GM19240 (cell line): ENCODE results near the gene CDC20.
A peak's percentile ranks its signal among the peaks of the same experiment; 100 is the strongest.
"Not testable (repeated sequence)": the region's sequence is repeated elsewhere in the genome, so short reads cannot be mapped to it uniquely, and the experiment has no call there.

Experiments
- DNase-seq: peaks from one replicate; pipeline ENCODE4 v3.0.0; 2011; ENCODE audit warnings: low spot score; ENCODE audit not compliant: insufficient read length

The CDC20 gene

GRCh38 chr1:43357251-43357650 lies 1.5 kb upstream of the CDC20 start:
- DNase-seq, result no peak

- DNase-seq, result no peak
Observed at GRCh38 chr1:43358121-43358745, 548 bp upstream of the CDC20 start.

DNA sequence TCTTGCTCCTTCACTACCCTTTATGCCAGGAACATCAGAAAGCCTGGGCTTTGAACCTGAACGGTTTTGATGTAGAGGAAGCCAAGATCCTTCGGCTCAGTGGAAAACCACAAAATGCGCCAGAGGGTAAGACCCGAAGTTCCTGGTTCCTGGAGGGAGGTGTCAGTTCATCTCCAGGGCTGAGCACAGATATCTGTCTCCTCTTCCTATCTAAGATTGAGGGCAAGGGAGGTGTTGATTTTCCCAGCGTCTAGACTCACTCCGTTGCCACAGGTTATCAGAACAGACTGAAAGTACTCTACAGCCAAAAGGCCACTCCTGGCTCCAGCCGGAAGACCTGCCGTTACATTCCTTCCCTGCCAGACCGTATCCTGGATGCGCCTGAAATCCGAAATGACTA lies 915 bp downstream of the CDC20 start:
- DNase-seq, result no peak

- no peak for DNase-seq
Observed at GRCh38 chr1:43360616-43361015, 1.8 kb downstream of the CDC20 start.

GRCh38 chr1:43363283-43363934 lies 4.6 kb downstream of the CDC20 start:
- no peak for DNase-seq

DNA sequence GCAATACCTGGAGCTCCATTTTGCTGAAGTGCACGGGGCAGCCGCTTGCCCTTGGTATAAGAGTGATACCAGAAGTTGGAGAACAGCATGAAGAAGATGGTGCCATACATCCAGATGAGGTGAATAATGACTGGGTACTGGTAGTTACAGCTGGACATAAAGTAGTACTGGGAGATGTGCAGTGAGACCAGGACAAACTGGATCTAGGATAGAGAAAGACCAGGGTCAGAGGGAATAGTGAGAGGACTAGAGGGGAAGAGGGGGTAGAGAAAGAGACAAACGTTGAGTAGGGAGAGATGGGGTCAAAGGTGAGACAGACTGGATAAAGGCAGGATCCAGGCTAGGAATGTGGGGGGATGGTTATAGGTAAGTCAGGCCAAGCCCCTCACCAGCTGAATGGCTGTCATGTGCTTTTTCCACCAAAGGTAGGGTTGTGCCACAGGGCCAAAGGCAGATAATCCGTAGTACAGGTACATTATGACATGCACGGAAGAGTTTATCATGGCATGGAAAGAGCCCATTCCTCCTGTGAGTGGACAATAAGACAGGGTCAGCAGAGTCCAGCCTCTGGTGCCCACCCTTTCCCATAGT lies 5.2 kb downstream of the CDC20 start:
- DNase-seq, result no peak

DNA sequence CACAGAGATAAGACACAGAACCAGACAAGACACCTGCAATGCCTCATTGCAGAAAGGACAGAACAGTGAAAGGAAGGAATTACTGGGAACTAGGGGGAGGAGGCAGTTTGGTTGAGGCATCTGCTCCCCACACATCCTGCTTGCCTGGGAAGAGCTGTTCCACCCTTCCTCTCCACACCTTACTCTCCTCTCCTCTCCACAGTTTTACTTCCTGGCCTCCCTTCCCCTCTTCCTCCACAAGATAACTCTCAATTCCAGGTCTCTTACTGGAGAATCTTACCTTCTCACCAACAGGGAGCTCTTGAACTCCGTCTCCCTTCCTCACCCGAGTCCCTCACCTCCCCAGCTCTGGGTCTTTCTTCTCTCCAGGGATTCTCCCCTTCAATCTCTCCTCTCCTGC lies 6.9 kb downstream of the CDC20 start:
- DNase-seq, result no peak

- no peak for DNase-seq
Observed at GRCh38 chr1:43366179-43366578, 7.4 kb downstream of the CDC20 start.

DNA sequence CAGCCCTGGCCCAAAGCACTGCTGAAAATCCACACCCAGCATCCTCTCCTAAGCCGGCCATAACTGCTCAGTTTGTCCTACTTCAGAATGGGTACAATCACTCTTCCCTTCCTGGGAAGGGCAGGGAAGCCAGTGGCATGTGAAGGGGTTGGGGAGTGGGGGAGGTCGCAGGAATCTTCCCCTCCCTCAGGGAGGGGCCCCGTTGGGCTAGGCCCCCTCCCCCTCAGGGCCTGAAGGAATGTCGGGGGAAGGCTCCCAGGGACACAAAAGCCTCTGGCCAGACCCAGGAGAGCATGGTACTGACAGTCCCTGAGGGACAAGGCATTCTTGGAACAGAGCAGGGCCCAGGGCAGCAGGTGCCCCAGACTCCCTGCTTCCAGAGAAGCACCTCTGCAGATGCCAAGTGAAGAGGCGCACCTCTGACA lies 7.8 kb downstream of the CDC20 start:
- no peak for DNase-seq

- peak; percentile 41 for DNase-seq
Observed at GRCh38 chr1:43367026-43367903, 8.5 kb downstream of the CDC20 start.

- DNase-seq, result peak; percentile 86
Observed at GRCh38 chr1:43367904-43368645, 9.3 kb downstream of the CDC20 start, which contains the start of gene ELOVL1. Gene ELOVL1 (minus strand): TSS chr1:43368011. CDS start chr1:43365609, 2,402 bp downstream.

GRCh38 chr1:43368646-43369020 lies 9.9 kb downstream of the CDC20 start:
- no peak for DNase-seq

DNA sequence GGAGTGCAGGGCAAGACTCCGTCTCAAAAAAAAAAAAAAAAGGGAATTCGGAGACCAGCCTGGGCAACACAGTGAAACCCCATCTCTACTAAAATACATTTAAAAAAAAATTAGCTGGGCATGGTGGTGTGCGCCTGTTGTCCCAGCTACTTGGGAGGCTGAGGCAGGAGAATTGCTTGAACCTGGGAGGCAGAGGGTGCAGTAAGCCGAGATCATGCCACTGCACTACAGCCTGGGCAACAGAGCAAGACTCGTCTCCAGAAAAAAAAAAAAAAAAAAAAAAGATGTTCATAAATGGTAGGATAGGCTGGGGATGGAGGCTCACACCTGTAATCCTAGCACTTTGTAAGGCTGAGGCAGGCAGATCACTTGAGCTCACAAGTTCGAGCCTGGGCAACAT lies 11.0 kb downstream of the CDC20 start:
- DNase-seq, result not testable (repeated sequence)

GRCh38 chr1:43370564-43370963 lies 11.8 kb downstream of the CDC20 start:
- no peak for DNase-seq

- DNase-seq, result no peak
Observed at GRCh38 chr1:43372172-43372571, 13.4 kb downstream of the CDC20 start.

GRCh38 chr1:43373066-43373940 lies 14.5 kb downstream of the CDC20 start:
- no peak for DNase-seq

DNA sequence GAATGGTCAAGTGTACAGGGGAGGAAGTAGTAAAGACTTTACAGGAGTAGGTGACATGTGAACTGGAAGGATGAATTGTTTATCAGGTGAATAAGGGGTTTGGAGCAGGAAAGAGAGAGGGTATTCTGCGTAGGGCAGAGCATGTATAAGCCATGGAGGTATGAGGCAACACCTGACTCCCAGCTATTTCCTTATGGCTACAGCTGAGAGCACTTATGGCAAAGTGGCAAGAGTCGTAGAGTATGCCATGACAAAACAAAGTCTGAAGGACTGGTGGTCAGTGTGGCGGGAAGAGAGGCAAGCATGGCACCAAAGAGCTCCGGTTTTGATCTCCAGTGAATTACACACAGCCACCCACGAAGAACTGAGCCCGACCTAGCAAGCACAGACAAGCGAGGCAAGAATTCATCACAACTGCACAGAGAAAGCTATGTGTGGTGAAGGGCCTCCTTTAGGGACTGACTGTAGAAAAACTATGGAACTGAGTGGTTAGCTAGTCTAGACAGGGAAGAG lies 18.0 kb downstream of the CDC20 start:
- DNase-seq, result no peak

DNA sequence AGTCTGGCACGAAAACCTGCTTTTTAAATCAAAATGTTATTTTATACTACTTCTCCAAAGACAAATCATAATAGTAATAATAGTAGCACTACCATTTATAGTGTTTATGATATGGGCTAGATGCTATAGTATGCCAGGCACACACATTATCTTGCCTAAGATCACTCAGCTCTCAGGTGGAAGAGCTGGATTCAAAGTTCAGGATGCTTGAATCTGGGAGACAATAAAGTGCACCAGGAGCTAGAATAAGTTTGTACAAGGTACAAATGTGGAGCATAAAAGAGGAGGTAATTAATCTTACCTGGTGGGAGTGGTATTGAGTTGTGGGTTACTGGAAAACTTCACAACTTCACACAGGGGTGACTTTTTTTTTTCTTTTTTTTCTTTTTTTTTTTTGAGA lies 19.1 kb downstream of the CDC20 start:
- DNase-seq, result no peak

- no peak for DNase-seq
Observed at GRCh38 chr1:43379476-43379875, 20.7 kb downstream of the CDC20 start.

- DNase-seq, result no peak
Observed at GRCh38 chr1:43381612-43382011, 22.8 kb downstream of the CDC20 start.
